GM12874 (cell line): Measurements from ENCODE around the gene AGPS.

Experiments
- TF ChIP-seq, protein P1 (sequence below): IDR thresholded peaks from 2 replicates; pipeline ENCODE4 v1.5.1; 2011; ENCODE audit warnings: low read depth, mild to moderate bottlenecking, control low read depth, low read length, moderate library complexity; ENCODE audit not compliant: insufficient read depth

AGPS gene

DNA sequence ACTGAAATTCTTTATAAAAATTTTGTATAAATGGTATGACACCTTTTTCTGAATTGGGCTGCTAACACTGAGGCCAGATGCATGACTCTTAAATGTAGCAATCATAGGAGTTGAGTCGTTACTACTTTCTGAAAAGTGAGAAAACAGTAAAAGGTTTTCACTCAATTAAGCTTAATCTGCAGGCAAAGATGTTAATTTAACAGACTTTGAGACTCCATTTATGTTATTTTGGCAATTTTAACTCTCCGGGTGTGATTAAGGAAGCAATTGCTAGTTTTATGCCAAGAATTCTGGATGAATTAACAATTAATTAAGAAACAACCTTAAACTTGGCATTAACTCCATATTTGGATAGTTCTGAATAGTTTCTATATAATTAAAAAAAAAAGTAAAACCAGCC lies 104.3 kb downstream of the AGPS start:
- TF ChIP-seq, protein P1, sequence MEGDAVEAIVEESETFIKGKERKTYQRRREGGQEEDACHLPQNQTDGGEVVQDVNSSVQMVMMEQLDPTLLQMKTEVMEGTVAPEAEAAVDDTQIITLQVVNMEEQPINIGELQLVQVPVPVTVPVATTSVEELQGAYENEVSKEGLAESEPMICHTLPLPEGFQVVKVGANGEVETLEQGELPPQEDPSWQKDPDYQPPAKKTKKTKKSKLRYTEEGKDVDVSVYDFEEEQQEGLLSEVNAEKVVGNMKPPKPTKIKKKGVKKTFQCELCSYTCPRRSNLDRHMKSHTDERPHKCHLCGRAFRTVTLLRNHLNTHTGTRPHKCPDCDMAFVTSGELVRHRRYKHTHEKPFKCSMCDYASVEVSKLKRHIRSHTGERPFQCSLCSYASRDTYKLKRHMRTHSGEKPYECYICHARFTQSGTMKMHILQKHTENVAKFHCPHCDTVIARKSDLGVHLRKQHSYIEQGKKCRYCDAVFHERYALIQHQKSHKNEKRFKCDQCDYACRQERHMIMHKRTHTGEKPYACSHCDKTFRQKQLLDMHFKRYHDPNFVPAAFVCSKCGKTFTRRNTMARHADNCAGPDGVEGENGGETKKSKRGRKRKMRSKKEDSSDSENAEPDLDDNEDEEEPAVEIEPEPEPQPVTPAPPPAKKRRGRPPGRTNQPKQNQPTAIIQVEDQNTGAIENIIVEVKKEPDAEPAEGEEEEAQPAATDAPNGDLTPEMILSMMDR: no peak

DNA sequence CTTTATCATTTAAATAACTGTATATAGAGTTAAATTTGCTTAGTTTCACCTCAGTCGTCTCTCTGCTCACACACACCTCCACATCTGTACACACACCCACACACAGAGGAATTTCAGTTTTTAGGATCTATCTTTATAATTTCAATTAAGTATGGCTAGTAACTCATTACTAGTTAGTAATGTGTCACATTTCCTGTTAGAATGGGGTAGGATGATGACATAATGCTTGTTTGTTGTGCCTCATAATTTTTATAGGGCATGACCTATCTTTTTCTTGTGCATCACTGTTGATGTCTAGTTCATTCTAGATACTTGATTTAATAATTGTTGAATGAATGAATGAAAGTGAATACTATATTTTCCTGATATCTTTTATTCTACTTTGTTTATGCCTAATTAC lies 108.6 kb downstream of the AGPS start:
- TF ChIP-seq, protein P1: no peak

DNA sequence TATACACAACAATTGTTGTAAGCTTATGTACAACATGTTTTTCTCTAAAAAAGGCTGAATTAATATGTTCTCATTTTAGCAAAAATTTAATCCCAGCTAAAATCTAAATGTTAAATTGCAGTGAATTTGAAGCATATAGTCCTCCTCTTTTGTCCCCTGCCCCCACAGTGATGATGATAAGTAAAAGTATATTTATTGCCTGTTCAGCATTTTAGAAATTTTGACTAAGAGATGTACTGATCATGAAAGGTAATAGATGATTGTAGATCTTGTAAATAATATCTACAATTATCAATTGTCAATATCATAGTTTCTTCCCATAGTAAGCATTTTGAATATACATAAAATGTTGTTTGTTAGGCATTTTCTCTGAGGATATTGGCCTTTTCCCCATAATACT lies 113.9 kb downstream of the AGPS start:
- TF ChIP-seq, protein P1: no peak

- TF ChIP-seq, protein P1: no peak
Observed at GRCh38 chr2:177506998-177507397, 114.4 kb downstream of the AGPS start.

DNA sequence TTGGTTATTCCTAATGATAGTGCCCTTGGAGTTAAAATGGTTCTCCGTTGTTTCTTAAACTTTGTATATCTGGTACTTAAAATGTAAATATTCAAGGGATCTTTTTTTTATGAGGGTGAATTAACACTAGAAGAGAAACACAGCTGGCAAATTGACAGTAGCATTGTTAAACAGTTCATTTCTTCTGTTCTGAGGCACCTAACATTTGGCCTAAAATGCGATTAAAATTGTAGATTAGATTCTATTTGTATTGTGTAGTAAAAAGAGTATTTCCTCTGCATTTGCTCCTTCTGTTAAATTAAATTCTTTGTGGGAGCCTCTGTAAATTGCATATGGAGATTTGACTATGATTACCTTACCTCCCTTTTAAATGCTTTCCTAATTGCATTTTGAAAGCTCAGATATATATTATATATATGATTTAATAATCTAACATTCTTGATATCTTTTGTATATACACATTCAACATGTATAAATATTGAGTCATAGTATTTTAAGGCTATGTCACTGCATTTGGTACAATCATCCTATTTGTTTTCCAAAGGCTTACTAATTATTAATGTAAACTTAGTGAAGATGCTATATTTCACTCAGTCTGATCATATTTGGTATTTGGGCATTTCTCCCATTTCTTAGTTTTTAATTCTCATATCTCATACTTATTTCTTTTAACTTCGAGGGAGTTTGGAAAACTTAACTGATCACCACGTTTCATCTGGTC lies 124.4 kb downstream of the AGPS start:
- TF ChIP-seq, protein P1: no peak

- TF ChIP-seq, protein P1: no peak
Observed at GRCh38 chr2:177518754-177519153, 126.2 kb downstream of the AGPS start.

DNA sequence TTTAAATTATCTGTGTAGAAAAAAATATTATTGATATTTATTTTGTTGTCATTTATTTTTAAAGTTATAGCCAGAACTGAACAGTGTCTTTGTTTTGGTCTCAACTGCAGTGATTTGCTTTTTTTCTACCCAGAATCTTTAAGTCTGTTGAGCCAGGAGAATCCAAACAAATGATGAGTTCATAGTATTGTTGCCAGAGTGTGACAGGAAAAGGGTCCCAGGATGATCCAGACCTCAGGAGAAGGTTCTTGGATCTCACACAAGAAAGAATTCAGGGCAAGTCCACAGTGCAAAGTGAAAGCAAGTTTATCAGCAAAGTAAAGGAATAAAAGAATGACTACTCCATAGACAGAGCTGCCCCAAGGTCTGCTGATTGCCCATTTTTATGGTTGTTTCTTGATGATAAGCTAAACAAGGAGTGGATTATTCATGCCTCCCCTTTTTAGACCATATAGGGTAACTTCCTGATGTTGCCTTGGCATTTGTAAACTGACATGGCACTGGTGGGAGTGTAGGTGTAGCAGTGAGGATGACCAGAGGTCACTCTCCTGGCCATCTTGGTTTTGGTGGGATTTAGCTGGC lies 127.1 kb downstream of the AGPS start:
- TF ChIP-seq, protein P1: no peak
